ENCODE data around the gene ELMOD1.

DNA sequence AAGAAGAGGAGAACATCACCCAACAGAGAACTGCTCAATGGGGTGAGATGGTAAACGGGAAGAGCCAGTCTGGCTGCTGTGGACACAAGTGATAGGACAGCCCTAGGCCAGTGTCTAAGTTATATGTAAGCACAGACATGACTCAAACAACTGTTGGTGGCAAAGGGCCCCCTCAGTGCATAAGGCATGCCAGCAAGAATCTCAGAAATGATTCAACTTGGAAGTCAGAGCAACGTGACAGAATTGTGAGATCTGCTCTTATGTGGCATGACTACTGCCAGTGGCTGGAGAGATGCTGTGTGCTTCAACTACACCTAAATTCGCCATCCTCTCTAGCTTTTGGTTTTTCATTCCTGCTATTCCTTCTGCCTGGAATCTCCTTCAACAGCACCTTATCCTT is 113.5 kb downstream of the ELMOD1 start:
- TF ChIP-seq POLR2AphosphoS5 (IDR thresholded peaks at IDR 0.05; ENCODE audit: low read depth, low read length) (no peak), FOXP2 (optimal IDR thresholded peaks at IDR 0.05; ENCODE audit: borderline replicate concordance, extremely low read depth, extremely low read length, insufficient read depth) (no peak)
